Measurements from ENCODE around the gene TPBGL.
A peak's percentile ranks its signal among the peaks of the same experiment; 100 is the strongest.

Gene TPBGL

GRCh38 chr11:75205564-75206020 lies 35.0 kb upstream of the TPBGL start:
- no peak for DNase-seq (ENCODE audit: low read depth, low spot score)
- no peak overlapping the region for H3K27ac ChIP-seq

GRCh38 chr11:75208446-75208845 lies 32.1 kb upstream of the TPBGL start:
- no peak overlapping the region for H3K27ac ChIP-seq
- no peak for DNase-seq (ENCODE audit: low read depth, low spot score)

GRCh38 chr11:75212411-75212810 lies 28.2 kb upstream of the TPBGL start:
- DNase-seq (ENCODE audit: low read depth, low spot score): no peak
- no peak overlapping the region for H3K27ac ChIP-seq

- H3K27ac ChIP-seq: no peak overlapping the region
- no peak for DNase-seq (ENCODE audit: low read depth, low spot score)
Observed at GRCh38 chr11:75214411-75214821, 26.2 kb upstream of the TPBGL start.

GRCh38 chr11:75214843-75215242 lies 25.7 kb upstream of the TPBGL start:
- DNase-seq (ENCODE audit: low read depth, low spot score): no peak
- H3K27ac ChIP-seq: no peak overlapping the region

GRCh38 chr11:75219869-75220268 lies 20.7 kb upstream of the TPBGL start:
- no peak for DNase-seq (ENCODE audit: low read depth, low spot score)
- H3K27ac ChIP-seq: no peak overlapping the region

GRCh38 chr11:75223954-75224643 lies 16.5 kb upstream of the TPBGL start:
- DNase-seq (ENCODE audit: low read depth, low spot score): no peak
- H3K27ac ChIP-seq: no peak overlapping the region

GRCh38 chr11:75225794-75226193 lies 14.8 kb upstream of the TPBGL start:
- H3K27ac ChIP-seq: no peak overlapping the region
- no peak for DNase-seq (ENCODE audit: low read depth, low spot score)

GRCh38 chr11:75229466-75229865 lies 11.1 kb upstream of the TPBGL start:
- H3K27ac ChIP-seq: no peak overlapping the region
- DNase-seq (ENCODE audit: low read depth, low spot score): no peak

- no peak overlapping the region for H3K27ac ChIP-seq
- DNase-seq (ENCODE audit: low read depth, low spot score): no peak
Observed at GRCh38 chr11:75230621-75231020, 10.0 kb upstream of the TPBGL start.

- no peak for DNase-seq (ENCODE audit: low read depth, low spot score)
- H3K27ac ChIP-seq: no peak overlapping the region
Observed at GRCh38 chr11:75233754-75234172, 6.8 kb upstream of the TPBGL start.

- no peak overlapping the region for H3K27ac ChIP-seq
- DNase-seq (ENCODE audit: low read depth, low spot score): no peak
Observed at GRCh38 chr11:75236062-75236461, 4.5 kb upstream of the TPBGL start.

- no peak overlapping the region for H3K27ac ChIP-seq
- no peak for DNase-seq (ENCODE audit: low read depth, low spot score)
Observed at GRCh38 chr11:75237050-75237449, 3.5 kb upstream of the TPBGL start.

GRCh38 chr11:75238595-75239440 lies 1.8 kb upstream of the TPBGL start:
- no peak overlapping the region for H3K27ac ChIP-seq
- DNase-seq (ENCODE audit: low read depth, low spot score): no peak

- no peak for DNase-seq (ENCODE audit: low read depth, low spot score)
- no peak overlapping the region for H3K27ac ChIP-seq
Observed at GRCh38 chr11:75239531-75240290, 863 bp upstream of the TPBGL start.

- peak; percentile 34 for DNase-seq (ENCODE audit: low read depth, low spot score)
- no peak overlapping the region for H3K27ac ChIP-seq
Observed at GRCh38 chr11:75241036-75241905, 697 bp downstream of the TPBGL start.

- no peak overlapping the region for H3K27ac ChIP-seq
Observed at GRCh38 chr11:75241906-75242644, 1.5 kb downstream of the TPBGL start.

GRCh38 chr11:75242722-75243600 lies 2.4 kb downstream of the TPBGL start:
- DNase-seq (ENCODE audit: low read depth, low spot score): no peak
- H3K27ac ChIP-seq: no peak overlapping the region

More at GRCh38 chr11:75241906-75242644, 1.5 kb downstream of the TPBGL start:
- DNase-seq (ENCODE audit: low read depth, low spot score): no peak

Measured in epithelial cell of prostate (primary cell).